ENCODE measurements around the gene BANP. TPM values are rescaled to one million over a fixed set of nuclear protein-coding genes. Genes with fewer than 3 reads are reported as not detected.
"Not testable (repeated sequence)": the region's sequence is repeated elsewhere in the genome, so short reads cannot be mapped to it uniquely, and the experiment has no call there.

Gene BANP
- total RNA-seq, 1 donor from 2014 or later, result 53.9 TPM

DNA sequence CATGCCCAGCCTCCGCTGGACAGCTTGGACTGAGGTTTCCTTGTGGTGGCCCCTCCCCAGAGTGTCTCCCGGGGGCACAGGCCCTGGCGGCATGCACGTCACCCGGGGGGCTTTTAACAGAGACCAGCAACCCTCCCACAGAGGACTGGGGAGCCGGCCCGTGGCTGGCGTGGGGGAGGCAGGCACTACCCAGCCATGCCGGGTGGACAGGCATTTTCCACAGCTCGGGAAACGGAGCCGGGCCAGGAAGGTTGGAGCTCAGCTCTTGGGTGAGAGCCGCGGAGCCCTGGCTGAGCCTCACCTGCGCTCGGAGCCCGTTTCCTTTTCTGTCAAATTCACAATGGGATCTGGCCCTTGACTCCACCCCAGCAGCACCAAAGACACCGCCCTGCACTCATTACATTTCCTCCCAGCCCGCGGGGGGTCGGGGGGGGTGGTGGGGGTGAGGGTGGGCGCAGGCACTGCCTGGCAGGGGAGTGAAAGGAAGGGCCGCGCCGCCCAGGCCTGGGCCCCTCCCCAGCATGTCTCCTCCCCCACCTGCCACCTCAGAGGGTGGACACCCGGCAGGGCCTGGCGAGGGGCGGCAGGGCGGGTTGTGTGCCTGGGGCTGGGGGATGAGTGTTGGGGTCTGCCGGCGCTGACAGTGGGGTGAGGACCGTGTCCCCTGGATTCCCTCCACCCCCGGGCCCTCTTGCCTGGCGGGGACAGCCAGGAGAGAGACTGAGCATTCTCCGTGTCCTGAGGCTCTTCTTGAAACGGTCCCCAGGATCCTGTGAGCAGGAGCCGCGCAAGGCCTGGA lies 139.3 kb downstream of the BANP start:
- not testable (repeated sequence) for H3K36me3 Mint-ChIP-seq (ENCODE audit: insufficient read depth); H3K27ac Mint-ChIP-seq; DNase-seq (ENCODE audit: low spot score, unreplicated experiment); H3K9me3 Mint-ChIP-seq (ENCODE audit: low read depth); H3K4me3 Mint-ChIP-seq (ENCODE audit: low read depth); H3K27me3 Mint-ChIP-seq; H3K4me1 Mint-ChIP-seq (ENCODE audit: low read depth)

- not testable (repeated sequence) for H3K27ac Mint-ChIP-seq; H3K27me3 Mint-ChIP-seq; H3K36me3 Mint-ChIP-seq (ENCODE audit: insufficient read depth); H3K4me3 Mint-ChIP-seq (ENCODE audit: low read depth); H3K9me3 Mint-ChIP-seq (ENCODE audit: low read depth); DNase-seq (ENCODE audit: low spot score, unreplicated experiment); H3K4me1 Mint-ChIP-seq (ENCODE audit: low read depth)
Measured at GRCh38 chr16:88091221-88091971, 140.2 kb downstream of the BANP start.

DNA sequence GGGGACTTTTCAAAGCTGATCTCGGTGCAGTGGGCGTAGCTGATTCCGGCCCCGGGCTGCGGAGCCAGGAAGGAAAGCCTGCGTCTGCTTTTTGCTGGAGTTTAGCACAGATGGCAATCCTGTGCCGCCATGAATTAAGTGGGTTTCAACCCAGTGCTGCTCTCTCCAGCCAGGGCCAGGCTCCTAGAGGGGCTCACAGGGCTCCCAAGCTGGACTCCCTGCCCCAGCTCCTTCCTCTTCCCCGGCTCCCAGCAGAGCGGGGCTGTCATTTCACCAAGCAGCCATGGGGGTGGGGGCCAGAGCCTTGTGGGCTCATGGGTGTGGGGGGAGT lies 140.7 kb downstream of the BANP start:
- not testable (repeated sequence) for H3K9me3 Mint-ChIP-seq (ENCODE audit: low read depth); H3K27ac Mint-ChIP-seq; H3K27me3 Mint-ChIP-seq; DNase-seq (ENCODE audit: low spot score, unreplicated experiment); H3K36me3 Mint-ChIP-seq (ENCODE audit: insufficient read depth); H3K4me1 Mint-ChIP-seq (ENCODE audit: low read depth); H3K4me3 Mint-ChIP-seq (ENCODE audit: low read depth)

- not testable (repeated sequence) for H3K27me3 Mint-ChIP-seq; H3K4me3 Mint-ChIP-seq (ENCODE audit: low read depth); H3K27ac Mint-ChIP-seq; H3K9me3 Mint-ChIP-seq (ENCODE audit: low read depth); H3K36me3 Mint-ChIP-seq (ENCODE audit: insufficient read depth); DNase-seq (ENCODE audit: low spot score, unreplicated experiment); H3K4me1 Mint-ChIP-seq (ENCODE audit: low read depth)
Measured at GRCh38 chr16:88092791-88093555, 141.7 kb downstream of the BANP start.

DNA sequence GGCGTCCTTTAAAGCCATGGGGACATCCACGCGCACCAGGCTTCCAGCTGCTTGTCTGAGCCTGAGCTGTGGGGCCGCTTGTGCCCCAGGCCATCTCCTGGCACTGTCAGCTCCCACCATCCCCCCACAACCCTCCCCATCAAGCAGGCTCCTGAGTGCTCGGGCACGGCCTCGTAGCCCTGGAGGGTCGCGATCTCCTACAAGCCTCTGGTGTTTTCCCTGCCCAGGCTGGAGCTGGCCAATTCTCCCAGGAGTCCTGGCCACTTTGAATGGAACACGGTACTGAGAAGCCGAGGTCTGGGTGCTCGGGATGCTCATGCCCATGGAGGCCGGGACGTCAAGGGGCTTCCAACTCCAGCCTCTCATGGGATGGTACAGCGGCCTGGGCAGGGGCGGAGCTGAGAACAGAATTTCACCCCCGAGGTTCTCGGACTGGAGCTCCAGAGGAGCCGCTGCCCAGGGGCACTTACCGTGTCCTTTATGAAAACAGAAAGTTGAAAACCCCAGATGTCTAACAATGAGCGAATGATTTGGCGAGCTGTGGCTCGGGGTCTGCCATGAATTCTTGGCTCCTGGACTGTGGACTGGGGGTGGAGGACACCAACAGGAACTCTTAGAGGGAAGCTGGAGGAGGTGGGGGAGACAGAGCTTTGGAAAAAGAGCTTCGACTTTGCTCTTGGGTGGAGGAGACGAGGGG lies 142.5 kb downstream of the BANP start:
- not testable (repeated sequence) for H3K4me3 Mint-ChIP-seq (ENCODE audit: low read depth); H3K36me3 Mint-ChIP-seq (ENCODE audit: insufficient read depth); H3K9me3 Mint-ChIP-seq (ENCODE audit: low read depth); H3K4me1 Mint-ChIP-seq (ENCODE audit: low read depth); DNase-seq (ENCODE audit: low spot score, unreplicated experiment); H3K27ac Mint-ChIP-seq; H3K27me3 Mint-ChIP-seq

DNA sequence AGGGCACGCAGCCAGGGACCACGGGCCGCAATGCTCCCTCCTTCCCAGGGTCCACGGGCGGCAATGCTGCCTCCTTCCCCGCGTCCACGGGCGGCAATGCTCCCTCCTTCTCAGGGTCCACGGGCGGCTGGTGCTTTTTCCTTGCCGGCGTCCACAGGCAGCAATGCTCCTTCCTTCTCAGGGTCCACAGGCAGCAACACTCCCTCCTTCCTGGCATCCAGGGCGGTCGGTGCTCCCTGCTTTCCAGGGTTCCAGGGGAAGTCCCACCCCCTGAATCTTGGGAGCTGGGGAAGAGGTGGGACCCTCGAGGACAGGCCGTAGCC lies 143.0 kb downstream of the BANP start:
- not testable (repeated sequence) for H3K9me3 Mint-ChIP-seq (ENCODE audit: low read depth); DNase-seq (ENCODE audit: low spot score, unreplicated experiment); H3K4me1 Mint-ChIP-seq (ENCODE audit: low read depth); H3K4me3 Mint-ChIP-seq (ENCODE audit: low read depth); H3K36me3 Mint-ChIP-seq (ENCODE audit: insufficient read depth); H3K27ac Mint-ChIP-seq
- peaks cover 10% of the 10 kb centered on the region for H3K27me3 Mint-ChIP-seq

- H3K27me3 Mint-ChIP-seq, result peaks cover 12% of the 10 kb centered on the region
- not testable (repeated sequence) for H3K4me1 Mint-ChIP-seq (ENCODE audit: low read depth); H3K36me3 Mint-ChIP-seq (ENCODE audit: insufficient read depth); H3K9me3 Mint-ChIP-seq (ENCODE audit: low read depth); DNase-seq (ENCODE audit: low spot score, unreplicated experiment); H3K4me3 Mint-ChIP-seq (ENCODE audit: low read depth); H3K27ac Mint-ChIP-seq
Measured at GRCh38 chr16:88094900-88095299, 143.7 kb downstream of the BANP start.

DNA sequence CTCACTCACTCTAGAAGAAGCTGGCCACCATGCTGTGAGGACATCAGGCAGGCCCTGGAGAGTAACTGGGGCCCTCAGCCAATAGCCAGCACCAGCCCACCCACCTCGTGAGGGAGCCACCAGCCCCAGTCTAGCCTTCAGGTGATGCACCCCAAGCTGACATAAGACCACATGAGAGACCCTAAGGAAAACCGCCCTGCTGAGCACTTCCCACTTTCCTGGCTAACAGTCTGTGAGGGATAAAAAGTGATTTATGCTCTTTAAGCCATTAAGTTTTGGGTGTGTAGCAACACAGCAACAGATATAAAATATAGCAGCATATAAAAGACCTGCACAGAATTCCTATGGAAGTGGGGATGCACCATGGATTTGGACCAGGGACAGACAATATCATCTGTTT lies 145.4 kb downstream of the BANP start:
- H3K4me3 Mint-ChIP-seq (ENCODE audit: low read depth); H3K36me3 Mint-ChIP-seq (ENCODE audit: insufficient read depth); DNase-seq (ENCODE audit: low spot score, unreplicated experiment); H3K27ac Mint-ChIP-seq; H3K4me1 Mint-ChIP-seq (ENCODE audit: low read depth); H3K9me3 Mint-ChIP-seq (ENCODE audit: low read depth): not testable (repeated sequence)
- peaks cover 12% of the 10 kb centered on the region for H3K27me3 Mint-ChIP-seq

- H3K27ac Mint-ChIP-seq; DNase-seq (ENCODE audit: low spot score, unreplicated experiment); H3K36me3 Mint-ChIP-seq (ENCODE audit: insufficient read depth); H3K4me1 Mint-ChIP-seq (ENCODE audit: low read depth); H3K9me3 Mint-ChIP-seq (ENCODE audit: low read depth); H3K4me3 Mint-ChIP-seq (ENCODE audit: low read depth): not testable (repeated sequence)
- peaks cover 12% of the 10 kb centered on the region for H3K27me3 Mint-ChIP-seq
Measured at GRCh38 chr16:88098731-88099562, 147.7 kb downstream of the BANP start.

Data from progenitor cell of endocrine pancreas (in vitro differentiated cells).